ENCODE data around the gene ARHGAP6.
"Not testable (repeated sequence)": the region's sequence is repeated elsewhere in the genome, so short reads cannot be mapped to it uniquely, and the experiment has no call there.

Gene ARHGAP6

DNA sequence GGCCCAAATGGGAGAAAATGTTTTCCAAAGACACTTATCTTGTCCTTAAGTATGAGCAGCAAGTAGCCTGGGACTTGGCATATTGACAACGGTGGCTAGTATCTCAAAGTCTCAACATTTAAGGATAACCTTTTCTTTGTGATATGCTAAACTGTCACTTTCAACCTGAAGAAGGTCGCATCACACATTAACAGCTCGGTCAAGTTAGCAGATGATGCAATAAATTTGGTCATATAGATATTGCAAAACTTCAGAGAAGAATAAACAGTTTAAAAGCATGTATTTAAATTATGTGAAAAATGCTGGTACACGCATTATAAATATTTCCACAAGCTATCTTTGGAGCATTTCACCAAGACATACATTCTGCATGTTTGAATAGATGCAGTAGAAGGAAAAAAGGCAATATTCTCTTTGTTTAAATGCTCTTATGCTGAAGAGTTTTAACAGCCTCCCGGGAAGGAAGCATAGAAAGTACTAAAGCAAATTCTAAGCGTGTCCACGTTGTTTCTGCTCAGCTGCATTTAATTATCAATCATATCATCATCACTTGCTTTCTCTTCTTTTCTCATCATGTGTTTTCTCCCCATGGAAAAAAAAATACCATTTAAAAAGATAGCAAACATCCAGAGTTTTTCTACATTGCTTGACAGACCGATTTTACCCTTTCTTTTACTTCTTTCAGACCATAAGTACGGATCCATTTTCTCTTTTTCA, 24.2 kb downstream of the ARHGAP6 start:
- no peak for DNase-seq

DNA sequence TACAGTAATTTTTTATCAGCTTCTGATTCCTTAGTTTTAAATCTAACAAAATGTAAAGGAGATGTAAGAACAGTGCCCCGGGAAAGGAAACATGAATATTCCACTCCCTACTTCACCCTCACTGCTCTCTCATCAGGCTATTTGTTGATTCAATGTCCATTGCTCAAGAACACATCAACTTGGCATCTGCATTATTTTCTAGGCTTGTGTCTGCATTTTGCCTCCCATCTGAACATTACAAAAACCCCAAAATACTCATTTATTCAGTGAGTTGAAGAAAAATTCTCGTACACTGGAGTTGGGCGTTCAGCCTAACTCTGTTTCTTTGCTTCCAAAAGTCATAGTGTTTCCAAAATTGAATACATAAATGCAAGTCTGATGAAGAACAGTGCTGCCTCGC, 25.6 kb downstream of the ARHGAP6 start:
- DNase-seq, result no peak

DNA sequence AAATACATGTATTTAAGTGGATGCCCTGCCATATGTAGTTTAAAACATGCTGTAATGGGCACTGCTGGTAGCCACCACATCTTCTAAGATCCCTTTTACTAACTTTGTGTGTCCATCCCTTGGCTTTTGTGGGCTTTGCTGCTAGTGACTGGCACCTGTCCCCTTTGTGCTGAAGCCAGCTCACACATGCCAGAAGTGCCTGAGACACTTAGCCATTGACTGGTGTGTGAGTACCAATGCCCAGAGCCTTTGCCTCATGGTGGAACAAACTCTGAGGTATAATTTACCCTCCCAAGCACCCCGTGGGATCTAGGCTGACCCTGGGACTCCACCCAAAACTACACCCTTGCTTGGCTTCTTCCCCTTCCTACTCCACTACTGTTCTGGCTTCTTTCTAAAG, 33.0 kb downstream of the ARHGAP6 start:
- no peak for DNase-seq

DNA sequence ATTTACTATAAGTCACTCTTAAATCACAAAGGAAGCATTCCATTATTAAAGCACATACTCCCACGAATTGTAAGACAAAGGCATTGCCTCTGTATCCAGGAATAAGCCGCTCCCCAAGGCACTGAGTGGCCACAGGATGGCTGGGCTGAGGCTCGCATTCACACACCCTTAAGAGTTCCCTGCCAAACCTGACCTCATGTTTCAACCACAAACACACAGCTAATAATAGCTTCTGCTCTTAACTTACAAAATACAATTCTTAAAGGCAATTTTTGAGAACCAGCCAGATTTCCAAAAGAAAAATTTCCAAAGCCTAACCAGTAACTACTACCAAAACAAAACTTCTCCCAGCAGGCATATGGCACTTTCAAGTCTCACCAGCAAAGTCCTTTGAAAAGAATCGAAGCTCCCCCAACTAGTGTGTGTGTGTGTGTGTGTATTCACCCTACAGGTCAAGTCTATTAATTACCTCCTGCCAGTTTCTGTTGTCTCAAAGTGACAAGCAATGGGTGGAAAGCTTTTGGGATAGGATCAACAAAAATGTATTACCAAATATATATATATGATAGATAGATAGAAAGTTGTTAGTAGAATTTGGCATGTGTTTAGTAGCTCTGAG, 36.0 kb downstream of the ARHGAP6 start:
- no peak for DNase-seq

DNA sequence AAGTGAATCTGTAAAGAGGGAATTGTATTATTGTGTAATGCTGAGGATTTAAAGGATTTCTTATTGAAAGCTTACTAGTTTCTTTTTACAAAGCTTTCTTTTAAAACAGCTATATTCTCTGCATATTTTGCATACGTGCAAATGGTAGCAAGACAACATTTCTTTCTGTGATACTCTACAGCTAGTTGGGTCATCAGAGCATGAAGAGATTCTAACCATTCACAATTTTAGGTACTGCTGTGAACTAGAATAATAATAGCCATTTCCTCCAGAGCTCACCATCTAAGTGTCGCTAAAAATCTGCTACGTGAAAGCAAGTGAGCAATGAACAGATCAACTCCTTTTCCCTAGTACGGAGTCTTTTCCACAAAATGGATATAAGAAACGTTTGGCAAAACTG, 37.3 kb downstream of the ARHGAP6 start:
- DNase-seq, result no peak

DNA sequence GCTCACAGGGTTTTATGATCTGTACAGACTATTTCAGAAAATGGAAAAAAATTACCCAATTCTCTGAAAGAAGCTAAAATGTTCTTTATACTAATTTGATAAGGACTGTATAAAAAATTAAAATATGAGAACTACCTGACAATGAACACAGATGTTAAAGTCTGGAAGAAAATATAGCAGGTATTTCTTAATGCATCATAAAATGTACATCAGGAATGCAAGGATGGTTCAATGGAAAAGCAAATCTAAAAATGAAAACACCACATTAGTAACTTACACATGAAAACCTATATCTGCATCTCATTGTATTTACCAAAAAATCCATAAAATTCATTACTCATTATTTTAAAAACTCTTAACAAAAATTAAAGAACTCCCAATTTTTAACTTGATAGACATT, 39.4 kb downstream of the ARHGAP6 start:
- DNase-seq, result no peak

DNA sequence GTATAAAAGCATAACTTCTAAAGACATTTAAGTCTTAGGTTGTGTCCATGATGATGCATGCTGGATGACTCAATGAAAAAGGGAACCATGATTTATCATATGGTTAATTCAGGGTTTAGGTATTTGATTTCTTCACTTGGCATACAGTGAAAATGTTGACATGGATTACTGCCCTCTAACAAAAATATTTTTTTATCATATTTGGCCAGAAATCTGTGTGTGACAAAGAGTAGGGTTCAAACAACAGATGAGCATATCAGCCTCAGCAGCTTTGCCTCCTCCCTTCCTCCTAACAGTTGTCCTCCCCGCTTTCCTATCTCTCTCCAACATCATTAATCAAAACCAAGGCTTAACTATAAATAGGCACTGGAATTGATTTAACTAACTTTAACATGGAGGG, 46.3 kb downstream of the ARHGAP6 start:
- DNase-seq, result no peak

DNA sequence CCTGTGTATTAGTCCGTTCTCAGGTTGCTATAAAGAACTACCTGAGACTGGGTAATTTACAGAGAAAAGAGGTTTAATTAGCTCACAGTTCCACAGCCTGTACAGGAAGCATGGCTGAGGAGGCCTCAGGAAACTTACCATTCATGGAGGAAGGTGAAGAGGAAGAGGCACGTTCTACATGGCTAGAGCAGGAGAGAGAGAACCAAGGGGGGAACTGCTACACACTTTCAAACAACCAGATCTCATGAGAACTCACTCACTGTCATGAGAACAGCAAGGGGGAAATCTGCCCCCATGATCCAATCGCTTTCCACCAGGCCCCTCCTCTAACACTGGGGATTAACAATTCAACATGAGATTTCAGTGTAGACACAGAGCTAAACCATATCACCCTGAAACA, 51.5 kb downstream of the ARHGAP6 start:
- not testable (repeated sequence) for DNase-seq

DNA sequence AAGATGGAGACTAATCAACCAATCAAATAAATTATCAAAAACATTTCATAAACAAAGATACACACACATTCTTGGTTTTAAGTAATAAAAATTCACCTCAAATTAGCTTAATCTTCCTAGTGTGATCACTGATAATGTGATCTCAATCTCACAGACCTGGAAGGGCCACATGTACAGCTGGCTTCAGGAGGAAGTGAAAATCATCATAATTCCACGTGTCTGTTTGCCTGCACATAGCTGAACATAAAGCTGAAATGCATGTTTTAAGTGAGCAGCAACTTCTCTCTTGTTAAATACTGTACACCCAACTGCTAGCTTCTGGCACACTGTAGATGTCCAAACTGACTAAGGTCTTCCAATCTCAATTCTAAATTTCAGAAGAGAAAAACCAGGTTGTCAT, 53.8 kb downstream of the ARHGAP6 start:
- DNase-seq, result no peak

DNA sequence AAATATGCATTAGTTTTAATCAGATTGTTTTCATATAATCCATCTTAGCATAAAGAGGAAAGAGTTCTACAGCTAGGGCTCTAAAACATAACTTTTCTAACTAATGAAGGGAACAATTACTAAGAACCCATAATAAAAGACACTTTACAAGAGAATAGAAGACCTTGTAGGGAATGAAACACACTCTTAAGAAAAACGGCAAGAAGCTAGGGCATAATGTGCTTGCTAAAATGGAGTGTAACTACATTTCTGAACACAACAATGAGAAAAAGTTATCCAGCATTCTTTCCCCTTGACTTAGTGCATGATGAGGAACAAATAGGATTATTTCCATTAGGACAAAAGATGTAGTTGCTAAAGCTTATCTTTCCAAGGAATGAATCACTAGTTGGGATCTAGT, 54.6 kb downstream of the ARHGAP6 start:
- DNase-seq, result no peak

DNA sequence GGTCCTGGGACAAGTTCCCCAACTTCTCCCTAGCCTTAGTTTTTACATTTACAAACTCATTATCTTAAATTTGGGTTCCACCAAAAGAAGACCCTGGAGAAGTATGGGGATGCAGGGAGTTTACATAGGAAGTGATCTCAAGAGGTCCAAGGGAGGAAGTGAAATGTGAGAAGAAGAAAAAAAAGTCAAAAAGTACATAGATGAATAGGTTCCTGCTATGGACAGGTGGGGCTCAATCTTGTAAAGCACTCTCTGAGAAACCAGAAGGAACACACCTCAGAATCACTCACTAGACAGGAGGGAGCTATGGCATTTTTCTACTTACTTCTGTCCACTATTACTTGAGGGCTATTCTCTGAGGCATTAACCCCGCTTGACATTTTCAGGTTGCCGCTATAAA, 56.6 kb downstream of the ARHGAP6 start:
- no peak for DNase-seq

DNA sequence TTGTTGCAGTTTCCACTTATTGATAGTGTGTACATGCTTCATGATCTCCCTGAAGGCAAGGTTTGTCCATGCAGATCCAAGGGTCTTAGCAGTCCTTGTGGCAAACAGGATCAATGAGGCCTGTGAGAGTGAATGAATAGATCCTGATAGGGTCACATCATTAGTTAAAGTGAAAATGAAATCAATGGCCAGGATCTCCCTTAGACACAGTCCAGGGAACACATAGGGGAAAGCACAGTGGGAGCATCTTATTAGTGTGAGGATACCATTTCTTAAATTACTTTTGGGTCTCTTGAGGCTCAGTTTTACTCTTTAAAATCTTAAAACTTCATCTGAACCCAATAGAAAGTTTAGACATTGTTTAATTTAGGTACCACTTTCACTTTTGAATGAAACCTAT, 59.3 kb downstream of the ARHGAP6 start:
- DNase-seq, result no peak

DNA sequence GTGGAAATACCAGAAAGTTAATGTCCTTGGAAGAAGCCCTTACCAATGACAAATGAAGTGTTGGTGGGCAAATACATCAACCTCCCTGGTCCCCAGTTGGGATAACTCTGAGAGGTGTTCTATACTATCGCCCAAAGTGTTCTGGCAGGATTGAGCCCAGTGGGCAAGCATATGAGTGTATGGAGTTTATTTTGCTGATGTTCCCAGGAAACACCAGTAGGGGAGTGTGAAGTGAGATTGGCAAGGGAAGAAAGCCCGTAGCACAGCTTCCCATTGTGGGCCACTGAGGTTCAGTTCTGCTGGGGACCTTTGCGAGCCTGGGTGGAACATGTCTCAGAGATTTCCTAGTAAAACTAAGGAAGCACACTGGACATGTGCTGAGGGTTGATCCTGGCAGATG, 65.1 kb downstream of the ARHGAP6 start:
- DNase-seq, result no peak

DNA sequence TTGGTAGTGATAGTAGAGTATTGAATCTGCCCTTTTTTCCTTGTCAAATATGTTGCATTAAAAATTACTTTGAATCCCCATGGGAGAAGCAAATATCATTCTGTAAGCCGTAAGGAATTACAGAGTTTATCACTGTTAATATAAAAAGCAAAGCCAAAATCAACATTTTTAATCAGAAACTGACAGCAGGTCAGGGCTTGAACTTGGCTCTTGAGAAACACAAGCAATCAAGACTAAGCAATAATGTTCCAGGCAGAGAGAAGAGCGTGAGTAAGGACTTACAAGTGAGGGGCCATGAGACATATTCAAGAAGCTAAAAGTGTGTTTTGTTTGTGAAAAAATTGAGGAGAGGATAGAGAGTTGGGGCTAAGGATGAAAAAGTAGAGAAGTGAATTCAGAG, 68.2 kb downstream of the ARHGAP6 start:
- DNase-seq, result no peak

DNA sequence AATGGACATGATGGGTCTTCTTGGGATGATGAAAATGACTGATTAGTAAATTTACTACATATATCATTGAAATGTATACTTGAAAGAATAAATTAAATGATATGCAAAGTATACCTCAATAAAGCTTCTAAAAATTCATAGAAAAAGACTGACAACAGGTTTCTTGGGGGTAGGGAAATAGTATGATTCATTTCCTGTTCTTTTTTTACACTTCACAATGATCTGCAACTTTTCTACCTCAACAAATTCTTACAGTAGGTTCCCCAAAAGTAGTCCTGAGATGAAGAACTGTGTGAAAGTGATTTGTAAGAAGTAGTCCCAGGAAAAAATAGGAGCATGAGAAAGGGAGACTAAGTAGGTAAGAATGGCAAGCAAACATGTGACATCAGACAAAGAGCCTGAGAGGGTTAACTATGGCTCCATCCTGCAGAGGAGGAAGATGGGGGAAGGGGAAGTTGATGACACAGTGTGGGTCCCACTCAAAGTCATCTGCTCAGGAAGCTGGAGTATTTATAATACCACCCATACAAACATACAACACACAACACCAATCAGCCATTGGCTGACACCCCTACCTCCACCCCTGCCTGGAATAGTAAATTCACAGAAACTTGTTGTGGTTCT, 73.9 kb downstream of the ARHGAP6 start:
- no peak for DNase-seq

DNA sequence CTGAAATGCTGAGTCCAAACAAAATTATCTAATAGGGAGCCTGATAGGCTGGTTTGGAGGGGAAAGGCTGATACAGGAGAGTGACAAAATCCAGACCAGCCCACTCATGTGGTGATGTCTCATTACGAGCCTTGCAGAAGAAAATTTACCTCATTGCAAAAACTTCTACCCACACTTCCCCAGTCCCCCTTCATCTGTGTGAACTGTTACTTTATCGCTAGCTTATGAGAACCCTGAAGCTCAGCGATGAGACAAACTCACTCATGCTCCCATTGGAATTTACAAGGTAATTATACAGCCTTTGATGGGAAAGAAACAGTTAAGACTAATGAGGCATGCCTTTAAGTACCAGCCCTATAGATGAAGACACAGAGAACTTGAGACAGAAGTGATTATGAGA, 76.1 kb downstream of the ARHGAP6 start:
- no peak for DNase-seq

DNA sequence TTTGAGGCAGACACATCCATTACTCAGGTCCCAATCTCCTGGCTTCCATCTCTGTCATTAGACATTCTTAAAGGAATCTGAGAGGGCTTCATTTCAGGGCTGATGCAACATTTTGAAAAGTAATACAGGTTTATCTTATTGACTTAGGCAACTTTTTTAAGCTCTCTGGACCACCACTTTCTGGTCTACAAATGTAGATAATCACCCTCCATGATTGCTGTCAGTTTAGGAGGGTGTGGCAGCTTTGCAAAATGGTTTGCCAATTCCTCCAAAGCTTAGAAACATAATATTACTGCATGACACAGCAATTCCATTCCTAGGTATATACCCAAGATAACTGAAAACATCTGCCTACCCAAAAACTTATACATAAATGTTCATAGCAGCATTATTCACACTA, 77.6 kb downstream of the ARHGAP6 start:
- no peak for DNase-seq

DNA sequence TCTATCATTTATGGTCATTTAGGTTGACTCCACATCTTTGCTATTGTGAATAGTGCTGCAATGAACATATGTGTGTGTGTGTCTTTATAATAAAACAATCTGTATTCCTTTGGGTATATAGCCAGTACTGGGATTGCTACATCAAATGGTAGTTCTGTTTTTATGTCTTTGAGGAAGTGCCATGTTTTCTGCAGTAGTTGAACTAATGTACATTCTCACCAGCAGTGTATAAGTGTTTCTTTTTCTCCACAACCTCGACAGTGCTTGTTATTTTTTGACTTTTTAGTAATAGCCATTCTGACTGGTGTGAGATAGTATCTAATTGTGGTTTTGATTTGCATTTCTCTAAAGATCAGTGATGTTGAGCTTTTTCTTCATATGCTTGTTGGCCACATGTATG, 80.5 kb downstream of the ARHGAP6 start:
- no peak for DNase-seq

DNA sequence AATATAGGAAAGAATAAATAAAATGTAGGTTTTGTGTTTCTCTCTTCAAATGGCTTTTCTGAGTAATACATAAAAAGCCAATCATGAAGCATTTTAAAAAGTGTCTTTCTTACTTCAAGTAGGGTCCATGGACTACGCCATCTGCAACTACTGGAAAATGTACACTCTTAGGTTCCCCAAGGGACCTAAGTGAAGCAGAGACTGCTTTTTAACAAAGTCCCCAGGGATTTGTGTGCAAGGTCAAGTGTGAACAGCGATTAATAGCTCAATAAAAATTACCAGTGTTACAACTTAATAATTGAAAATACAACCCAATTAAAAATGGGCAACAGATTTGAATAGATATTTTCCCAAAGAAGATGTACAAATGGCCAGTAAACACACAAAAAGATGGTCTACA, 84.9 kb downstream of the ARHGAP6 start:
- no peak for DNase-seq

DNA sequence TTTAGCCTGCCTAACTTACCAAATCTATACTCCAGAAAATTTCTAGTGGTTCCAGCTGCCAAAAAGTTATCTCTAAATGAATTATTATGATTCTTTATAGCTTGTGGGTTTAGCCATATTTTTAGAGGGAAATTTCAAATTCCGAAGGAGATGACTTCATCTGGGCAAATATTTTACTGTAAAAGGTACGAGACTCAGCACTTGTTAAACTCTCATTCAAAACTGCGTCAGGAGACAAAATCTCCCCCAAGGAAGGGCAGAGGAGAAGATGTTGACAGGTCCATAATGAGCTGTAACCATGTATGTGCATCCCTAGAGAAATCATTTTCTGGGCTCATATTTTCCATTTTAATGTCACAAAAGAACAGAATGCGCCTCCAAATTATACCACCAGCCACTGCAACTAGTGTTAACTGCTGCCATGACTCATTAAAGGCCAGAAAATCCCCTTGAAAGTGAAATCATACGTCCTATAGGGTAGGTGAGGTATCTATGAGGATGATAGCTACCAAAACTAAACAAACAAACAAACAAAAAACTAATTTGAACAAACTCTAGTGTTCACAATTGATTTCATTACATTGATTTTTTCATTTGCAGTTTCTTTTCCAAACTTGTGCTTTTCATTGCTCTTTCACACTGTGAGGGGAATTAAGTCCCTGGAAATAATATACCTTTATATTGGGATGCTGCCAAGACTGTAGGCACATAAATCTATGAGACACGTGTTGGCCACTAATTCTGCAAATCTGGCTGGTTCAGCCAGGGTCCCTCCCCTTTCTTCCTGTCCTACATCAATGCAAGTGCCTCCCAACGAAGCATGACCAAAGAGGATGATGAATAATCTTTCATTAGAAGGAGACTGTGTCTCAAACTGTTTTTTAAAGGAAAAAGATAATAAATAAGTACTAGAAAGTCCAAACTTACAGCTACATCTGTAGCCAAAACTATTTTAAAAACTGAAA, 85.8 kb downstream of the ARHGAP6 start:
- DNase-seq, result no peak

DNA sequence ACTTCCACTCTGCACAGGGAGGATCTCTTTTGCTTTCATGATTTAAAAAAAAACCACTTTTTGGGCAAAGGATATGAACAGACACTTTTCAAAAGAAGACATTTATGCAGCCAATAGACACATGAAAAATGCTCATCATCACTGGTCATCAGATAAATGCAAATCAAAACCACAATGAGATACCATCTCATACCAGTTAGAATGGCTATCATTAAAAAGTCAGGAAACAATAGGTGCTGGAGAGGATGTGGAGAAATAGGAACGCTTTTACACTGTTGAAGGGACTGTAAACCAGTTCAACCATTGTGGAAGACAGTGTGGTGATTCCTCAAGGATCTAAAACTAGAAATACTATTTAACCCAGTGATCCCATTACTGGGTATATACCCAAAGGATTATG, 87.4 kb downstream of the ARHGAP6 start:
- DNase-seq, result not testable (repeated sequence)

DNA sequence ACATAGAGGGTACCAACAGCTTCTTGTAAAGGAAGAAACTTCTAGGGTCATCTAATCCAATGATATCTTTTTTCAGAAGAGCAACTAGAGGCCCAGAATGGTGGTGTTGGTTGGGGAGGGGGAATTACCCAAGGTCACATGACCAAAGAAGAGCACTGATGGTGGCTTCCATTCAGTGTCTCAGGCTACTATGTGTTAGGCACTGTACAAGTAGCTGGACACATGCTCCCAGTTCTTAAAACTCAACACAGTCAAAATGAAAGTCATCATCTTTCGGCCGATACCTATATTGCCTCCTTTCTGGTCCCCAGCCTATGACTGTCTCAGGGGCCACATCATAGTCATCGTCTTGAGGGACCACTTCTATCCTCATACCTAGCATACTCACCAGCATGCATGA, 88.1 kb downstream of the ARHGAP6 start:
- DNase-seq, result no peak

DNA sequence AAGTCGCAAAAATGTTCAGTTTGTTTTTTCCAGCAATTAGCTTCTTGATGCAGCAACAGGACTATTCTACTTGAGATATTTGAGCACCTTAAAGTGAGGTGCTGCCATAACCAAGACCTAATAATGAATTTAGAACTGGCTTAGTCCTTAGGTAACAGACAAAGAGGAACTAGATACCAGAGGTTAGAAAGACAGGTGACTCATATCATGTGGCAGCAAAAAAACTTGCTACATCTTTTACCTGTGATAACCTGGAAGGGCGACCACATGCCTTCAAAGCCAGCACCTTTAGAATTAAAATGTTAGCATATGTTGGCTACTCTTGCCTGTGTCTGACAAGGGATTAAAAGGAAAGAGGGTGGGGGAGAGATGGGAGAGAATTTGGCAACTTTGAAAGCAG, 90.4 kb downstream of the ARHGAP6 start:
- DNase-seq, result no peak
